Parathyroid adenoma (tissue), 2 donors: ENCODE data around the gene TMEM131.

ENCODE experiments used
- H2AFZ ChIP-seq: fragments of 300-600 bp; sonication (generic); one replicate; pipeline ENCODE4 v1.7.0; 2017; ENCODE audit warnings: antibody characterized with exemption, mild to moderate bottlenecking
- H3K27ac ChIP-seq: fragments of 300-600 bp; sonication (generic); one replicate; pipeline ENCODE4 v1.7.0; 2017
- H3K27me3 ChIP-seq: fragments of 300-600 bp; sonication (generic); one replicate; pipeline ENCODE4 v1.7.0; 2017; ENCODE audit warnings: low read length; ENCODE audit not compliant: control insufficient read depth, insufficient read depth
- H3K36me3 ChIP-seq: fragments of 300-600 bp; sonication (generic); one replicate; pipeline ENCODE4 v1.7.0; 2017; ENCODE audit warnings: low read length; ENCODE audit not compliant: control insufficient read depth, insufficient read depth
- H3K4me1 ChIP-seq: fragments of 300-600 bp; sonication (generic); one replicate; pipeline ENCODE4 v1.7.0; 2017; ENCODE audit warnings: control low read depth
- H3K4me2 ChIP-seq: fragments of 300-600 bp; sonication (generic); one replicate; pipeline ENCODE4 v1.7.0; 2017; ENCODE audit warnings: low read length
- H3K4me3 ChIP-seq: fragments of 300-600 bp; sonication (generic); one replicate; pipeline ENCODE4 v1.7.0; 2017; ENCODE audit warnings: low read depth, low read length
- H3K79me2 ChIP-seq: fragments of 300-600 bp; sonication (generic); one replicate; pipeline ENCODE4 v1.7.0; 2017; ENCODE audit warnings: control low read depth
- H3K9ac ChIP-seq: fragments of 300-600 bp; sonication (generic); one replicate; pipeline ENCODE4 v1.7.0; 2017; ENCODE audit warnings: mild to moderate bottlenecking
- H3K9me3 ChIP-seq: fragments of 300-600 bp; sonication (generic); one replicate; pipeline ENCODE4 v1.7.0; 2017; ENCODE audit warnings: low read length; ENCODE audit not compliant: control insufficient read depth
- CTCF ChIP-seq: fragments of 300-600 bp; sonication (generic); IDR thresholded peaks from one replicate; pipeline ENCODE4 v1.7.0; 2017; ENCODE audit warnings: antibody characterized with exemption, mild to moderate bottlenecking
- donor health status: primary hyperparathyroidism.

TMEM131 gene

GRCh38 chr2:97749581-97749980, 246.2 kb downstream of the TMEM131 start:
- H3K9me3 ChIP-seq, result no peaks in the 10 kb centered on the region
- no peak overlapping the region for H3K4me3 ChIP-seq
- H3K27ac ChIP-seq, result no peak overlapping the region
- H3K9ac ChIP-seq, result no peak overlapping the region
- no peak overlapping the region for H3K4me2 ChIP-seq
- no peaks in the 10 kb centered on the region for H3K27me3 ChIP-seq
- no peaks in the 10 kb centered on the region for H3K79me2 ChIP-seq
- no peaks in the 10 kb centered on the region for H3K36me3 ChIP-seq
- H3K4me1 ChIP-seq, result peaks cover 5% of the 10 kb centered on the region
- no peak for TF ChIP-seq CTCF
- H2AFZ ChIP-seq, result no peak overlapping the region

- H3K9ac ChIP-seq, result no peak overlapping the region
- H3K4me2 ChIP-seq, result no peak overlapping the region
- H3K4me3 ChIP-seq, result no peak overlapping the region
- H3K9me3 ChIP-seq, result no peaks in the 10 kb centered on the region
- no peaks in the 10 kb centered on the region for H3K27me3 ChIP-seq
- H2AFZ ChIP-seq, result no peak overlapping the region
- no peaks in the 10 kb centered on the region for H3K36me3 ChIP-seq
- H3K4me1 ChIP-seq, result peaks cover 5% of the 10 kb centered on the region
- H3K79me2 ChIP-seq, result no peaks in the 10 kb centered on the region
- no peak for TF ChIP-seq CTCF
- no peak overlapping the region for H3K27ac ChIP-seq
Observed at GRCh38 chr2:97747716-97748115, 248.0 kb downstream of the TMEM131 start.

GRCh38 chr2:97747285-97747684, 248.5 kb downstream of the TMEM131 start:
- Histone ChIP-seq H3K27me3 (no peaks in the 10 kb centered on the region), H3K4me3 (no peak overlapping the region), H3K9ac (no peak overlapping the region), H3K4me2 (no peak overlapping the region), H3K4me1 (peaks cover 5% of the 10 kb centered on the region), H3K79me2 (no peaks in the 10 kb centered on the region), H3K36me3 (no peaks in the 10 kb centered on the region), H3K27ac (no peak overlapping the region), H3K9me3 (no peaks in the 10 kb centered on the region), H2AFZ (no peak overlapping the region)
- no peak for TF ChIP-seq CTCF

GRCh38 chr2:97745474-97746174, 250.1 kb downstream of the TMEM131 start:
- Histone ChIP-seq H3K4me3 (no peak overlapping the region), H3K4me1 (no peaks in the 10 kb centered on the region), H3K4me2 (no peak overlapping the region), H3K27me3 (no peaks in the 10 kb centered on the region), H3K9me3 (no peaks in the 10 kb centered on the region), H3K79me2 (no peaks in the 10 kb centered on the region), H3K9ac (no peak overlapping the region), H3K27ac (no peak overlapping the region), H2AFZ (no peak overlapping the region), H3K36me3 (no peaks in the 10 kb centered on the region)
- TF ChIP-seq CTCF, result no peak

GRCh38 chr2:97743913-97744312, 251.8 kb downstream of the TMEM131 start:
- H3K4me3 ChIP-seq, result no peak overlapping the region
- no peaks in the 10 kb centered on the region for H3K79me2 ChIP-seq
- H3K4me1 ChIP-seq, result no peaks in the 10 kb centered on the region
- no peaks in the 10 kb centered on the region for H3K9me3 ChIP-seq
- H2AFZ ChIP-seq, result no peak overlapping the region
- no peaks in the 10 kb centered on the region for H3K36me3 ChIP-seq
- TF ChIP-seq CTCF, result no peak
- H3K4me2 ChIP-seq, result no peak overlapping the region
- H3K9ac ChIP-seq, result no peak overlapping the region
- H3K27ac ChIP-seq, result no peak overlapping the region
- no peaks in the 10 kb centered on the region for H3K27me3 ChIP-seq
